OCI-M2 (cell line): ENCODE data around the gene NOSIP.
A peak's percentile ranks its signal among the peaks of the same experiment; 100 is the strongest.

Source experiments
- DNase-seq: peaks from one replicate; lab custom pipeline; 2025; ENCODE audit not compliant: unreplicated experiment; lab: John Stamatoyannopoulos, UW

Gene NOSIP

GRCh38 chr19:49595819-49596404 is 15.6 kb upstream of the NOSIP start:
- DNase-seq = no peak

GRCh38 chr19:49594993-49595818 is 14.8 kb upstream of the NOSIP start:
- DNase-seq = no peak

GRCh38 chr19:49594157-49594992 is 14.0 kb upstream of the NOSIP start:
- DNase-seq = no peak

GRCh38 chr19:49593233-49594113 is 13.1 kb upstream of the NOSIP start:
- no peak for DNase-seq

GRCh38 chr19:49592486-49593232 is 12.3 kb upstream of the NOSIP start:
- no peak for DNase-seq

GRCh38 chr19:49591731-49592485 is 11.6 kb upstream of the NOSIP start:
- DNase-seq = no peak

- no peak for DNase-seq
These were observed 10.8 kb upstream of the NOSIP start, which contains the start of gene PRR12 for GRCh38 chr19:49590971-49591730. PRR12 (plus strand) TSS chr19:49591182; CDS start chr19:49591655, 473 bp downstream.

- peak; percentile 84 for DNase-seq
These were observed 10.0 kb upstream of the NOSIP start for GRCh38 chr19:49590071-49590970.

GRCh38 chr19:49589502-49589905 is 9.1 kb upstream of the NOSIP start:
- no peak for DNase-seq

- no peak for DNase-seq
These were observed 8.2 kb upstream of the NOSIP start for GRCh38 chr19:49588365-49589122.

GRCh38 chr19:49587227-49587626 is 6.9 kb upstream of the NOSIP start:
- DNase-seq = no peak

GRCh38 chr19:49585023-49585422 is 4.7 kb upstream of the NOSIP start:
- no peak for DNase-seq

- no peak for DNase-seq
These were observed 2.9 kb upstream of the NOSIP start for GRCh38 chr19:49583239-49583638.

GRCh38 chr19:49581007-49581508 is 702 bp upstream of the NOSIP start, which contains the start of gene PRRG2:
PRRG2 (plus strand) TSS chr19:49581316; CDS start chr19:49583220, 1,904 bp downstream.
- DNase-seq = no peak

- no peak for DNase-seq
These were observed 451 bp downstream of the NOSIP start for GRCh38 chr19:49579947-49580263.

GRCh38 chr19:49579193-49579592 is 1.2 kb downstream of the NOSIP start:
- no peak for DNase-seq
